ENCODE measurements around the gene TNFSF13. TPM values are rescaled to one million over a fixed set of nuclear protein-coding genes. Genes with fewer than 3 reads are reported as not detected.

Gene TNFSF13
- total RNA-seq, 2 experiments from 2014 or later, result 4.0 to 6.9 TPM

GRCh38 chr17:7574176-7574953 lies 15.8 kb downstream of the TNFSF13 start:
- ChIA-PET POLR2A (interaction anchor here (0.8 to 12.0 kb wide), 21 partner anchors 9 to 355 kb away, joined by 3 to 195 read pairs (median 4); partner anchors contain the start of genes ACAP1, ATP1B2, CD68 and DLG4), CTCF (interaction anchor here (1.0 to 2.9 kb wide), 2 partner anchors 14 to 15 kb away, joined by 3 to 11 read pairs; partner anchors contain the start of gene SENP3)
- Mint-ChIP-seq H3K4me3 (peak overlapping the region; percentile 98), H3K4me1 (ENCODE audit: low read depth) (peaks cover 59% of the 10 kb centered on the region), H3K9me3 (no peaks in the 10 kb centered on the region), H3K36me3 (ENCODE audit: low read depth) (peaks cover 88% of the 10 kb centered on the region), H3K27me3 (peaks cover 1% of the 10 kb centered on the region), H3K27ac (peak overlapping the region; percentile 100)
- ATAC-seq, result no peak
- TF ChIP-seq, protein P1, sequence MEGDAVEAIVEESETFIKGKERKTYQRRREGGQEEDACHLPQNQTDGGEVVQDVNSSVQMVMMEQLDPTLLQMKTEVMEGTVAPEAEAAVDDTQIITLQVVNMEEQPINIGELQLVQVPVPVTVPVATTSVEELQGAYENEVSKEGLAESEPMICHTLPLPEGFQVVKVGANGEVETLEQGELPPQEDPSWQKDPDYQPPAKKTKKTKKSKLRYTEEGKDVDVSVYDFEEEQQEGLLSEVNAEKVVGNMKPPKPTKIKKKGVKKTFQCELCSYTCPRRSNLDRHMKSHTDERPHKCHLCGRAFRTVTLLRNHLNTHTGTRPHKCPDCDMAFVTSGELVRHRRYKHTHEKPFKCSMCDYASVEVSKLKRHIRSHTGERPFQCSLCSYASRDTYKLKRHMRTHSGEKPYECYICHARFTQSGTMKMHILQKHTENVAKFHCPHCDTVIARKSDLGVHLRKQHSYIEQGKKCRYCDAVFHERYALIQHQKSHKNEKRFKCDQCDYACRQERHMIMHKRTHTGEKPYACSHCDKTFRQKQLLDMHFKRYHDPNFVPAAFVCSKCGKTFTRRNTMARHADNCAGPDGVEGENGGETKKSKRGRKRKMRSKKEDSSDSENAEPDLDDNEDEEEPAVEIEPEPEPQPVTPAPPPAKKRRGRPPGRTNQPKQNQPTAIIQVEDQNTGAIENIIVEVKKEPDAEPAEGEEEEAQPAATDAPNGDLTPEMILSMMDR (IDR thresholded peaks at IDR 0.05), result no peak
- no peak for DNase-seq
- intact Hi-C loops (cut with micrococcal nuclease), result loop anchor here (10.0 kb wide), 1 partner anchor 280 kb away; the partner anchor contains the start of genes CYB5D1, NAA38 and TMEM88

DNA sequence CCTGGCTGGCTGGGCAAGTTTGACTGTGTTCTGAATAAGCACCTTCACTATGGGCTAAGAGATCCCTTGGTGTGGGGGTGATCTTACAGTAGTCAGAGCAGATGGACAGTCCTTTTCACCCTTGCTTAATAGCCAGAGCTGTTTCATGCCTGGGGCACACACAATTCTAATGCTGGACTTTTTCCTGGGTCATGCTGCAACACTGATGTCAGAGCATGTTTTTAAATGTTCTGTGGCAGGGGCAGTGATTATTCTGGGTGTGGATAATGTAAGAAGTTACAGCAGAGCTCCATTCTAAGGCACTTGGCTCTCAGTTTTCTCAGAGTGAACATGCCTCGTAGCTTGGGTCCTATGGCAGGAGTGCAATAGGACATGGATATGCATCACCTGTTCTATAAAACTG lies 16.9 kb downstream of the TNFSF13 start:
- peak overlapping the region; percentile 98 for H3K4me3 Mint-ChIP-seq
- peaks cover 67% of the 10 kb centered on the region for H3K4me1 Mint-ChIP-seq (ENCODE audit: low read depth)
- CTCF ChIA-PET, result interaction anchor here (0.9 to 2.9 kb wide), 4 partner anchors 8 to 111 kb away, joined by 3 to 11 read pairs (median 5); partner anchors contain the start of genes MPDU1 and SENP3

DNA sequence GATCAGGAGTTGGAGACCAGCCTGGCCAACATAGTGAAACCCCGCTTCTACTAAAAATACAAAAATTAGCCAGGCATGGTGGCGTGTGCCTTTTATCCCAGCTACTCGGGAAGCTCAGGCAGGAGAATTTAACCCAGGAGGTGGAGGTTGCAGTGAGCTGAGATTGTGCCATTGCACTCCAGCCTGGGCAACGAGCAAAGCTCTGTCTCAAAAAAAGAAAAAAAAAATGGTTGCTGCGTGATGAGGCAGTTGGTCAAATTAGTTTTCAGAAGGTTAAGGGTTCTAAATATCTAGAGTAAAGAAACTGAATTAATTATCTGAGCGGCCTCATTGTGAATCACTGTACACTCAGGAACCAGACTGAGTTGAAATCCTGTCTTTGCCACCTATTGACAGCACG lies 17.4 kb downstream of the TNFSF13 start:
- ATAC-seq (no peak), DNase-seq (no peak)
- ChIA-PET POLR2A (interaction anchor here (1.0 to 12.0 kb wide), 14 partner anchors 9 to 356 kb away, joined by 3 to 195 read pairs (median 6); partner anchors contain the start of genes ACADVL, CD68, GPS2 and MPDU1), CTCF (interaction anchor here (0.9 to 2.9 kb wide), 5 partner anchors 8 to 110 kb away, joined by 3 to 11 read pairs (median 4); partner anchors contain the start of genes MPDU1, SENP3 and SOX15)
- Mint-ChIP-seq H3K27me3 (peaks cover 1% of the 10 kb centered on the region), H3K27ac (peak overlapping the region; percentile 100), H3K36me3 (ENCODE audit: low read depth) (peaks cover 87% of the 10 kb centered on the region), H3K4me1 (ENCODE audit: low read depth) (peaks cover 72% of the 10 kb centered on the region), H3K9me3 (no peaks in the 10 kb centered on the region), H3K4me3 (peak overlapping the region; percentile 98)
- TF ChIP-seq, protein P1 (IDR thresholded peaks at IDR 0.05), result no peak
- intact Hi-C loops (cut with micrococcal nuclease), result loop anchor here (10.0 kb wide), 1 partner anchor 279 kb away; the partner anchor contains the start of genes CYB5D1, NAA38 and TMEM88

More for the DNA sequence above, 16.9 kb downstream of the TNFSF13 start:
- intact Hi-C loops (cut with micrococcal nuclease), result loop anchor here (10.0 kb wide), 1 partner anchor 279 kb away; the partner anchor contains the start of genes CYB5D1, NAA38 and TMEM88
- Mint-ChIP-seq H3K9me3 (no peaks in the 10 kb centered on the region), H3K27ac (peak overlapping the region; percentile 100), H3K36me3 (ENCODE audit: low read depth) (peaks cover 86% of the 10 kb centered on the region), H3K27me3 (peaks cover 1% of the 10 kb centered on the region)
- POLR2A ChIA-PET, result interaction anchor here (0.6 to 12.0 kb wide), 17 partner anchors 9 to 355 kb away, joined by 3 to 195 read pairs (median 4); partner anchors contain the start of genes ACADVL, CD68, GPS2 and MPDU1
- DNase-seq (no peak), ATAC-seq (no peak)
- TF ChIP-seq, protein P1 (IDR thresholded peaks at IDR 0.05), result no peak

GRCh38 chr17:7576432-7576937 lies 17.9 kb downstream of the TNFSF13 start:
- peaks cover 72% of the 10 kb centered on the region for H3K4me1 Mint-ChIP-seq (ENCODE audit: low read depth)
- DNase-seq (no peak), ATAC-seq (no peak)
- TF ChIP-seq, protein P1 (IDR thresholded peaks at IDR 0.05), result no peak
- intact Hi-C loops (cut with micrococcal nuclease), result loop anchor here (10.0 kb wide), 1 partner anchor 278 kb away; the partner anchor contains the start of genes CYB5D1, NAA38 and TMEM88
- peak overlapping the region; percentile 98 for H3K4me3 Mint-ChIP-seq
- POLR2A ChIA-PET, result interaction anchor here (0.6 to 12.0 kb wide), 16 partner anchors 8 to 356 kb away, joined by 3 to 195 read pairs (median 4); partner anchors contain the start of genes ACADVL, CD68, GABARAP and GPS2
- H3K9me3 Mint-ChIP-seq, result no peaks in the 10 kb centered on the region
- peaks cover 1% of the 10 kb centered on the region for H3K27me3 Mint-ChIP-seq
- peaks cover 87% of the 10 kb centered on the region for H3K36me3 Mint-ChIP-seq (ENCODE audit: low read depth)
- H3K27ac Mint-ChIP-seq, result peak overlapping the region; percentile 100
- CTCF ChIA-PET, result interaction anchor here (0.9 to 2.9 kb wide), 7 partner anchors 7 to 112 kb away, joined by 3 to 11 read pairs (median 4); partner anchors contain the start of genes MPDU1, SENP3, SOX15 and WRAP53

Data from activated CD8-positive, alpha-beta T cell treated with anti-CD3 and anti-CD28 coated beads for 36 hours (primary cell).